A673 (cell line): ENCODE measurements around the gene EID3. TPM values are rescaled to one million over a fixed set of nuclear protein-coding genes. Genes with fewer than 3 reads are reported as not detected.
"Not testable (repeated sequence)": the region's sequence is repeated elsewhere in the genome, so short reads cannot be mapped to it uniquely, and the experiment has no call there.

Experiments
- BruUV-seq: library from RNA; stranded (reverse); fragments of 400-500 nt; replicated peaks from 2 replicates; lab custom pipeline; 2021; lab: Mats Ljungman, UMichigan
- CTCF ChIA-PET: fragments of 300-600 bp; sonication (Branson Sonifier 250); formaldehyde crosslinking; loops from one replicate; lab custom pipeline; 2022; ENCODE audit warnings: antibody characterized with exemption; lab: Charles Lee
- POLR2A ChIA-PET: fragments of 300-600 bp; sonication (Branson Sonifier 250); formaldehyde crosslinking; loops from one replicate; lab custom pipeline; 2022; ENCODE audit warnings: antibody characterized with exemption; ENCODE audit not compliant: low non-redundant PET; lab: Charles Lee
- DNase-seq: peaks from one replicate; pipeline ENCODE4 v3.0.0-alpha.2; 2015; ENCODE audit warnings: low spot score
- H3K27ac ChIP-seq: fragments of 200-600 bp; sonication (generic); 2 replicates; pipeline ENCODE4 v1.5.1; 2016; ENCODE audit warnings: mixed run types, low read depth, mild to moderate bottlenecking, mixed read lengths, antibody characterized with exemption, low read length; ENCODE audit not compliant: poor library complexity, severe bottlenecking
- H3K27me3 ChIP-seq: fragments of 200-600 bp; sonication (generic); replicated peaks from 2 replicates; pipeline ENCODE4 v1.6.1; 2017; ENCODE audit warnings: mixed run types, low read depth, mild to moderate bottlenecking, mixed read lengths, antibody characterized with exemption, low read length; ENCODE audit not compliant: insufficient read depth, poor library complexity
- H3K36me3 ChIP-seq: fragments of 200-600 bp; sonication (generic); 2 replicates; pipeline ENCODE4 v1.6.1; 2016; ENCODE audit warnings: mixed run types, mild to moderate bottlenecking, mixed read lengths, antibody characterized with exemption, low read length; ENCODE audit not compliant: insufficient read depth, poor library complexity, severe bottlenecking
- H3K4me1 ChIP-seq: fragments of 200-600 bp; sonication (generic); 2 replicates; pipeline ENCODE4 v1.6.1; 2017; ENCODE audit warnings: mixed run types, mild to moderate bottlenecking, mixed read lengths, antibody characterized with exemption, low read length; ENCODE audit not compliant: insufficient read depth, poor library complexity, severe bottlenecking
- H3K4me3 ChIP-seq: fragments of 200-600 bp; sonication (generic); 2 replicates; pipeline ENCODE4 v1.5.1; 2016; ENCODE audit warnings: low read depth, mixed run types, mild to moderate bottlenecking, mixed read lengths, low read length; ENCODE audit not compliant: poor library complexity, severe bottlenecking
- H3K9me3 ChIP-seq: fragments of 200-600 bp; sonication (generic); 2 replicates; pipeline ENCODE4 v1.6.1; 2016; ENCODE audit warnings: mixed run types, low read depth, mild to moderate bottlenecking, mixed read lengths, antibody characterized with exemption, low read length; ENCODE audit not compliant: poor library complexity, severe bottlenecking
- CTCF ChIP-seq: fragments of 300-800, 200-600 bp; sonication (generic); conservative IDR thresholded peaks from 2 replicates; pipeline ENCODE4 v1.5.1; 2017; ENCODE audit warnings: low read depth, mild to moderate bottlenecking, antibody characterized with exemption, low read length, moderate library complexity, mixed read lengths
- EZH2 ChIP-seq: fragments of 200-600 bp; sonication (generic); IDR thresholded peaks from 2 replicates; pipeline ENCODE4 v1.6.1; 2017; ENCODE audit warnings: borderline replicate concordance, low read depth, mild to moderate bottlenecking, mixed read lengths, antibody characterized with exemption, low read length; ENCODE audit not compliant: poor library complexity, severe bottlenecking
- intact Hi-C: fragments of 100-400 bp; cut with micrococcal nuclease; formaldehyde crosslinking; loops from one replicate; pipeline ENCODE4 v1.10.0; 2022; ENCODE audit not compliant: unreplicated experiment
- total RNA-seq: library from RNA; stranded (reverse); gene quantifications from 2 replicates; pipeline ENCODE4 v1.2.3, GENCODE V29; 2021

EID3 gene
- total RNA-seq, 1 experiment from 2014 or later = 5.4 TPM

- H3K27me3 ChIP-seq = no peaks in the 10 kb centered on the region
- no peaks in the 10 kb centered on the region for H3K4me1 ChIP-seq
- POLR2A ChIA-PET = no interaction called here
- H3K27ac ChIP-seq = no peak overlapping the region
- H3K9me3 ChIP-seq = no peaks in the 10 kb centered on the region
- no peak for TF ChIP-seq CTCF
- TF ChIP-seq EZH2 = no peak
- CTCF ChIA-PET = no interaction called here
- DNase-seq = no peak
- H3K4me3 ChIP-seq = no peak overlapping the region
- intact Hi-C loops = no loop called here
- peaks cover 77% of the 10 kb centered on the region for H3K36me3 ChIP-seq
- no TSS peak for BruUV-seq
Observed at GRCh38 chr12:104328790-104329189, 25.3 kb downstream of the EID3 start.

- ChIA-PET POLR2A (no interaction called here), CTCF (interaction anchor here (0.7 kb wide), 1 partner anchor 79 kb away, joined by 4 read pairs; no protein-coding TSS in a partner anchor)
- no peaks in the 10 kb centered on the region for H3K27me3 ChIP-seq
- no peak for DNase-seq
- H3K9me3 ChIP-seq = no peaks in the 10 kb centered on the region
- TF ChIP-seq CTCF (no peak), EZH2 (no peak)
- no peaks in the 10 kb centered on the region for H3K4me1 ChIP-seq
- BruUV-seq = no TSS peak
- no peak overlapping the region for H3K4me3 ChIP-seq
- peaks cover 80% of the 10 kb centered on the region for H3K36me3 ChIP-seq
- intact Hi-C loops = no loop called here
- peak overlapping the region; percentile 22 for H3K27ac ChIP-seq
Observed at GRCh38 chr12:104329707-104330532, 26.4 kb downstream of the EID3 start.

GRCh38 chr12:104331376-104331775, 27.8 kb downstream of the EID3 start:
- H3K27me3 ChIP-seq = no peaks in the 10 kb centered on the region
- no peaks in the 10 kb centered on the region for H3K4me1 ChIP-seq
- CTCF ChIA-PET = no interaction called here
- H3K9me3 ChIP-seq = no peaks in the 10 kb centered on the region
- no TSS peak for BruUV-seq
- no peak overlapping the region for H3K4me3 ChIP-seq
- no peak overlapping the region for H3K27ac ChIP-seq
- TF ChIP-seq EZH2 = no peak
- TF ChIP-seq CTCF = no peak
- POLR2A ChIA-PET = no interaction called here
- intact Hi-C loops = no loop called here
- H3K36me3 ChIP-seq = peaks cover 79% of the 10 kb centered on the region
- no peak for DNase-seq

- DNase-seq, H3K27me3 ChIP-seq, CTCF ChIA-PET, H3K9me3 ChIP-seq, BruUV-seq, intact Hi-C loops, H3K4me1 ChIP-seq, POLR2A ChIA-PET, H3K4me3 ChIP-seq, H3K27ac ChIP-seq: not testable (repeated sequence)
- peaks cover 79% of the 10 kb centered on the region for H3K36me3 ChIP-seq
Observed at GRCh38 chr12:104332273-104332672, 28.7 kb downstream of the EID3 start.
